ENCODE results near the gene SLC23A1. TPM values are rescaled to one million over a fixed set of nuclear protein-coding genes. Genes with fewer than 3 reads are reported as not detected.
A peak's percentile ranks its signal among the peaks of the same experiment; 100 is the strongest.

The SLC23A1 gene
- total and polyA plus RNA-seq, 2 of the 13 experiments (the other 11 are each of a cell fraction or from before 2014, with no cell fraction given), result 6.0 to 6.6 TPM

- intact Hi-C loops (cut with micrococcal nuclease; ENCODE audit: unreplicated experiment), result no loop called here
- no peak overlapping the region for H2AFZ ChIP-seq (ENCODE audit: low read length)
- no peaks in the 10 kb centered on the region; a peak in 1 of 5 replicates for H3K27me3 ChIP-seq (ENCODE audit: control insufficient read depth in 1 of 2, insufficient read depth in 2 of 2, low read length in 2 of 2)
- 0% methylated on average over 2 of the region's 3 CpGs for WGBS (ENCODE audit: low lambda C conversion rate)
- ChIA-PET CTCF (ENCODE audit: low intra/inter-chr PET ratio, low total read pairs) (no interaction called here), POLR2A (interaction anchor here (1.0 to 1.7 kb wide), 5 partner anchors 8 to 41 kb away, joined by 3 to 8 read pairs (median 6); partner anchors contain the start of genes PAIP2 and SPATA24)
- no peaks in the 10 kb centered on the region for H4K20me1 ChIP-seq (ENCODE audit: insufficient read depth, low read length)
- peaks cover 16% of the 10 kb centered on the region for H3K79me2 ChIP-seq (ENCODE audit: insufficient read depth, low read length)
- in situ Hi-C loops (cut with HindIII; ENCODE audit: extremely low pct_ligation_motif_present, low pct_unique_long_range_greater_than_20kb), result no loop called here
- peak overlapping the region; percentile 70 for H3K9ac ChIP-seq (ENCODE audit: insufficient read depth, low read depth, low read length)
- H3K36me3 ChIP-seq (replicated peaks in 1 of 2; ENCODE audit: control insufficient read depth in 1 of 2, insufficient read depth in 2 of 2, low read length in 2 of 2), result no peaks in the 10 kb centered on the region; a peak in 1 of 5 replicates
- peaks cover 61% of the 10 kb centered on the region for H3K4me1 ChIP-seq (ENCODE audit: insufficient read depth, low read length)
- peak overlapping the region; percentile 71 for H3K27ac ChIP-seq (ENCODE audit: extremely low read length, insufficient read depth, low read length)
- ATAC-seq (no peak), FAIRE-seq (no peak), DNase-seq (ENCODE audit: low spot score) (no peak)
- H3K4me3 ChIP-seq (replicated peaks in 1 of 3; ENCODE audit: insufficient read depth in 1 of 3, low read depth in 2 of 3, low read length in 3 of 3), result peak overlapping the region; percentile 56 to 79 (median 76)
- peak overlapping the region; percentile 92 for H3K4me2 ChIP-seq (ENCODE audit: low read depth, low read length)
- TF ChIP-seq YY1 (IDR thresholded peaks at IDR 0.05; ENCODE audit: insufficient read depth, insufficient replicate concordance, low read depth, low read length) (peak; percentile 13), ZFP36L1 (CRISPR knock-in tag; IDR thresholded peaks at IDR 0.05) (no peak), ATAD3A (CRISPR knock-in tag; IDR thresholded peaks at IDR 0.05) (no peak), ZNF605 (CRISPR knock-in tag; IDR thresholded peaks at IDR 0.05) (0 out of 2 replicates have a peak, but pooled peaks have one; percentile 7), ZBTB33 (CRISPR knock-in tag; IDR thresholded peaks at IDR 0.05) (no peak), ZNF7 (CRISPR knock-in tag; IDR thresholded peaks at IDR 0.05) (no peak), SIN3B (IDR thresholded peaks at IDR 0.05; ENCODE audit: low read length) (no peak), PAF1 (CRISPR knock-in tag; IDR thresholded peaks at IDR 0.05) (no peak), LCORL (IDR thresholded peaks at IDR 0.05) (no peak), LCORL (CRISPR knock-in tag; IDR thresholded peaks at IDR 0.05) (no peak)
- TF ChIP-seq, protein P1, sequence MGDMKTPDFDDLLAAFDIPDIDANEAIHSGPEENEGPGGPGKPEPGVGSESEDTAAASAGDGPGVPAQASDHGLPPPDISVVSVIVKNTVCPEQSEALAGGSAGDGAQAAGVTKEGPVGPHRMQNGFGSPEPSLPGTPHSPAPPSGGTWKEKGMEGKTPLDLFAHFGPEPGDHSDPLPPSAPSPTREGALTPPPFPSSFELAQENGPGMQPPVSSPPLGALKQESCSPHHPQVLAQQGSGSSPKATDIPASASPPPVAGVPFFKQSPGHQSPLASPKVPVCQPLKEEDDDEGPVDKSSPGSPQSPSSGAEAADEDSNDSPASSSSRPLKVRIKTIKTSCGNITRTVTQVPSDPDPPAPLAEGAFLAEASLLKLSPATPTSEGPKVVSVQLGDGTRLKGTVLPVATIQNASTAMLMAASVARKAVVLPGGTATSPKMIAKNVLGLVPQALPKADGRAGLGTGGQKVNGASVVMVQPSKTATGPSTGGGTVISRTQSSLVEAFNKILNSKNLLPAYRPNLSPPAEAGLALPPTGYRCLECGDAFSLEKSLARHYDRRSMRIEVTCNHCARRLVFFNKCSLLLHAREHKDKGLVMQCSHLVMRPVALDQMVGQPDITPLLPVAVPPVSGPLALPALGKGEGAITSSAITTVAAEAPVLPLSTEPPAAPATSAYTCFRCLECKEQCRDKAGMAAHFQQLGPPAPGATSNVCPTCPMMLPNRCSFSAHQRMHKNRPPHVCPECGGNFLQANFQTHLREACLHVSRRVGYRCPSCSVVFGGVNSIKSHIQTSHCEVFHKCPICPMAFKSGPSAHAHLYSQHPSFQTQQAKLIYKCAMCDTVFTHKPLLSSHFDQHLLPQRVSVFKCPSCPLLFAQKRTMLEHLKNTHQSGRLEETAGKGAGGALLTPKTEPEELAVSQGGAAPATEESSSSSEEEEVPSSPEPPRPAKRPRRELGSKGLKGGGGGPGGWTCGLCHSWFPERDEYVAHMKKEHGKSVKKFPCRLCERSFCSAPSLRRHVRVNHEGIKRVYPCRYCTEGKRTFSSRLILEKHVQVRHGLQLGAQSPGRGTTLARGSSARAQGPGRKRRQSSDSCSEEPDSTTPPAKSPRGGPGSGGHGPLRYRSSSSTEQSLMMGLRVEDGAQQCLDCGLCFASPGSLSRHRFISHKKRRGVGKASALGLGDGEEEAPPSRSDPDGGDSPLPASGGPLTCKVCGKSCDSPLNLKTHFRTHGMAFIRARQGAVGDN (CRISPR knock-in tag; IDR thresholded peaks at IDR 0.05), result peak; percentile 4; the same call in 1 of the 2 replicates
- TSS peak; percentile 58 for BruUV-seq (replicated peaks)
- H3K9me3 ChIP-seq (ENCODE audit: low read length), result no peaks in the 10 kb centered on the region
These were observed 290 bp downstream of the SLC23A1 start for GRCh38 chr5:139382807-139383206.

Measured in HepG2 (cell line).